Cardiac septum (tissue), 1 donor: ENCODE measurements around the gene BMPR1A. TPM values are rescaled to one million over a fixed set of nuclear protein-coding genes. Genes with fewer than 3 reads are reported as not detected.
"Not testable (repeated sequence)": the region's sequence is repeated elsewhere in the genome, so short reads cannot be mapped to it uniquely, and the experiment has no call there.

Source experiments
- DNase-seq: peaks from one replicate; pipeline ENCODE4 v3.0.0-alpha.2; 2020; ENCODE audit warnings: low spot score
- intact Hi-C: fragments of 100-400 bp; cut with DNase I; formaldehyde crosslinking; loops from one replicate; pipeline ENCODE4 v1.14.0; 2022
- total RNA-seq: library from RNA; stranded (reverse); fragmentation: NEBNext Ultra II Directional; extraction: Animal tissue kit (Norgen Biotek cat#: 25700); gene quantifications from one replicate; pipeline ENCODE4 v1.2.1, GENCODE V29; 2021
- donor health status: DM: no; HTN: no; CAD: no.

BMPR1A gene
- total RNA-seq, 1 donor from 2014 or later: 60.0 TPM

DNA sequence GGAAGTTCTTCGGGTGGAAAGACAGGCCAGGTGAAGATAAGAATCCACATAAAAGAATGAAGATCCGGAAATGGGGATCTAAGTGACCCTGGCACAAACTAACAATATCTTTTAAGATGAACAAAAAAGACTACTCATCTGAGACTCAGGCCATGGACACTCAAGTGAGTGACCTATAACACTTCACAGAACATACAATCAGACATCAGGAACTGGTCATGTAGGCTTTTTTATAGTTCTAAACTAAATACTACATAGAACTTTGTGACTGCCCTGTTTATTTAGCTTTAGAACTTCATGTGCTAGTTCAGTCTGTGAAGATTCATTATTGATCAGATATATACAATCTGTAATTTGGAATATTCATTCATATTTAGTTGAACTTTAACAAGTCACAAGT lies 148.2 kb downstream of the BMPR1A start:
- DNase-seq: no peak
- intact Hi-C loops: no loop called here

DNA sequence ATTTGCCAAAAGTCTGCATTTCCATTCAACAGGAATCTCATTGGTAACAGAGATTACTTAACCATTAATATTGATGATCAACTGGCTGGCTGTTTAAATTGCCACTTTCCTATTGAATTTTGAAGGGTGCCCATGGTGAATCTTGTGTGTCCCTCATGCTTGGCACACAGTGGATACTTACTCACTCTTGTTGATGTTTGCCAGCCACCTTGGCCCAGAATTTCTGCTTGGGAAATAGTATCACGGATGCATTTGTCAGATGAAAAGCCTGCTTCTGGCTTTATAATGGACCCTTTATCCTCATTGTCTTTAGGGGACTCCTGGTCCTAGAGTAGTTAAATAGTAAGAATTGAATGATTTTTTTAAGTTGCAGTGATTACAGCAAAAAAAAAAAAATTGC lies 149.0 kb downstream of the BMPR1A start:
- intact Hi-C loops: no loop called here
- DNase-seq: no peak

DNA sequence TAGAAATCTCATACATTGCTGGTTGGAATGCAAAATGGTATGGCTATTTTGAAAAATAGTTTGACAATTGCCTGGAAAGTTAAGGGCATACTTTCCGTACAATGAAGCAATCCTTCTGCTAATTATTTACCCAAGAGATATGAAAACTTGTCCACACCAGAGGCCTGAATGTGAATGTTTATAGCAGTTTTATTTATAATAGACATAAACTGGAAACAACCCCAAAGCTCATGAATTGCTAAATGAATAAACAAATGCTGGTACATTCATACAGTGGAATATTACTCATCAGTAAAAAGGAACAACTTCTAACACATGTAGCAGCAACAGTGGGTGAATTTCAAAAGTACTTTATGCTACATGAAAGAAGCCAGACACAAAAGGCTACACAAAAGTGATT lies 158.3 kb downstream of the BMPR1A start:
- intact Hi-C loops: no loop called here
- no peak for DNase-seq

DNA sequence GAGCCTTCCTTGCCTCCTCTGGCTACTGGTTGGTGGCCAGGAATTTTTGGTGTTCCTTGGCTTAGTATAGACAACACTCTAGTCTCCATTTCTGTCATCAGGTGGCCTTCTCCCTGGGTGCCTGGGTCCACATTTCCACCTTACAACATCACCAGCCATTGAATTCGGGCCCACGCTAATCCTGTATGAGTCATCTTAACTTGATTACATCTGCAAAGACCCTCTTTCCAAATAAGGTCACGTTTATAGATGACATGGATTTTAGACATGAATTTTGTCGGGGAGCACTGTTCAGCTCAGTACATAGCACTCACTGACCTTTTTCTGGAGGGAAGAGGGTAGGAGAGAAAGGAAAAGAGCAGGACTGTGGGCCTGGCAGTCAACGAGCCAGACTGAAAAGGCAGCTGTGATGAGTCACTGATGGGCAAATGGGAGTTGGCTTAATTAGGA lies 161.6 kb downstream of the BMPR1A start:
- intact Hi-C loops: no loop called here
- DNase-seq: no peak

DNA sequence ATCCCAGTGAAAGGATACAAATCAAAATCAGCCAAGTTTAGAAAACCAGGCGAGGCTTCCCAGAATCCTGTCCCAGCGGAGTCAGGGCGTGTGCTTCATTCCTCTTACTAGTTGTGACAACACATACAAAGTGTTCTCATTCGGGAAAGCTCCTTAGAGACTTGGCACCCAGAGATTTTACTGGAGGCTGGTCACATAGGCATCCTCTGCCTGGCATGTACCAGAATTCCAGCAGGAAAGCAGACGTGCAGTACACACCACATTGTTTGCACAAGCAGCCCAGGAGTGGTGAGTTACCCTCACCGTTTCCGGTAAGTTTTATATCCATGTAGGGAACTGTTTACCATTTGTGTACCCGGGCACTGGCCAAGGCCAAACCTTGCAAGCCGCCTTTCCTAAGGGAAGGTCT lies 166.1 kb downstream of the BMPR1A start:
- intact Hi-C loops: no loop called here
- no peak for DNase-seq

DNA sequence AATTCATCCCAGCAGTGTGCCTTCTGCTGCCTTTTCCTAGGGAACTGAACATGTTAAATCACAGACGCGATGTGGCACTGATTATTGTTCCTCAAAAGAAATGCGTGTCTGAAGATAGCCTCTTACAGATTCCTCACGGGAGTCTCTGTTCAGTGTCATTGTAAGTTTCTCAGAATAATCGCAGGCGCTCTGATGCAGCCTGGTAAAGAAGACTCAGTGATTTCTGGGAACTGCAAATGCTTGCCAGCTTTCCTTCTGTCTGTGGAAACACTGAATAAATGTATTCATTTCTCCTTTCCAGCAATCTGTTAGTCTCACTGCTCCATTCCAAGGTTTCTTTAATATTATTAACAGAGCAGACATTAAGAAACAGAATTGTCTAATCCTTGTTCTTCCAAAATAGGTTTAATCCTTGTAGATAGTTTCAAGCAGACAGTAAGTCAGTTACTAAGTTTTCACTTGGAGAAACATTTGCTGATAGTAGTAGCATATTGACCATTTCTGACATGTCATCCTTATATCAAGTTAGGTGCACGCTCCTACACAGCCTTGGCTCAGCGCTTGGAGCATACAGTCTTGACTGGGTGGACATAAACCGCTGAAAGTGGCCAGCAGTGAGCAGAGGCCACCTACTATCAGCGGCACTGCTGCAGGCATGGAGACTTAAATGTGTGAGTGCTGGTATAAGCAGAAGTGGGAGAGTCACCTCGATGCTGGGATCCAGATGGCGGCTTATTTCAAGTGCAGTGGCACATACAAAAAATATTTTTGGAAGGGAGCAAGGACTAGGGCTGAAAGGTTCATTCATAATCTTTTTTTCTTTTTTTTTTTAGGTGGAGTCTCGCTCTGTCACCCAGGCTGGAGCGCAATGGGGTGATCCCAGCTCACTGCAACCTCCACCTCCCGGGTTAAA lies 173.3 kb downstream of the BMPR1A start:
- intact Hi-C loops: no loop called here
- no peak for DNase-seq

DNA sequence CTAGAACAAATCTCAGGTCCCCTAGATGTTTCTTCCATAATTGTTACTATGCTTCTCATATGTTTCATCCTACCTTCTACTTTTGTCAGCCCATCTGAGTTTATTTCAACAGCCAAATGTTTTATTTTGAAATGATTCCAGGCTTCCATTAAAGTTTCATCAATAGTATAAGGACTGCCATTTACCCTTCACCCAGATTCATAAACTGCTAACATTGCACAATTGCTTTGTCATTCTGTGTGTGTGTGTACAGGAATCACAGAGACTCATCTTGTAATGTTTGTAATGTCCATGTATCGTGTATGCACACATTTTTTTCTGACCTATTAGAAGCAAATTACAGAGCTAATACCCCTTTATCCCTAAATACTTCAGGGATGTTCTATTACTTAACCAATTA lies 175.5 kb downstream of the BMPR1A start:
- intact Hi-C loops: no loop called here
- DNase-seq: no peak

DNA sequence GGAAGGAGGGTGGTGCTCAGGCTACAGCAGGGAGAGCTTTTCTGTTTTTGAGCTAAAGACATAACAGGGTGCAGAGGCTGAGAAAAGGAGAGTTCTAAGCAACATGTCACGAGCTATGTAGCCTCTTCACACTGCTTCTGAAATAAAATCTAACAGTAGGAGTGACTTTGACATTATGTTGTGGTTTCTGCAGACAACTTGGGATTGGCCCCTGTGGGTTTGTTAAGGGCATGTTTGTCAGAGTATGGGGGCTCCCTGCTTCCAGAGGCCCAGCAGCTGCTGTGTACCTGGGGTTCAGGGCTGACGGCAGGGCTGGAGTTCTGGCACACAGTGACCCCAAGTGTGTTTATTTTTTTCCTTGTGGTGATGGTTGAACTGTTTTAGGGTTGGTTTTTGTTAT lies 176.3 kb downstream of the BMPR1A start:
- no peak for DNase-seq
- intact Hi-C loops: no loop called here

DNA sequence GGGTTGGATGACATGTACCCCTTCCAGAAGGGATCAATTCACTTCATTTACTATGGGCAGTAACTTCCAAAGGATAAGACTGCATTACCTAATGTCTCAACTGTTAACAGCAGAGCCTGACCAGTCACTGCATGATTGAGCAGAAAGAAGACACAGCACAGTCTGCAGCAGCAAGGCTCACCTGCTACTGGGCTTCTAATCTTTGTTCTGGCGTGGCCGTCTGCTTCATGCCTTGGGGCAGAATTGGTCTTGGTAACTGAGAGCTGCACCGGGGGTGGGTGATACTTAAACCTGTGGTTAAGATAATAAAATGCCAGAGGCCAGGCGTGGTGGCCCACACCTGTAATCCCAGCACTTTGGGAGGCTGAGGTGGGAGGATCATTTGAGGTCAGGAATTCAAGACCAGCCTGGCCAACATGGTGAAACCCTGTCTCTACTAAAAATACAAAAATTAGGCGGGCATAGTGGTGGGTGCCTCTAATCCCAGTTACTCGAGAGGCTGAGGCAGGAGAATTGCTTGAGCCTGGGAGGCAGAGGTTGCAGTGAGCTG lies 177.8 kb downstream of the BMPR1A start:
- intact Hi-C loops: not testable (repeated sequence)

DNA sequence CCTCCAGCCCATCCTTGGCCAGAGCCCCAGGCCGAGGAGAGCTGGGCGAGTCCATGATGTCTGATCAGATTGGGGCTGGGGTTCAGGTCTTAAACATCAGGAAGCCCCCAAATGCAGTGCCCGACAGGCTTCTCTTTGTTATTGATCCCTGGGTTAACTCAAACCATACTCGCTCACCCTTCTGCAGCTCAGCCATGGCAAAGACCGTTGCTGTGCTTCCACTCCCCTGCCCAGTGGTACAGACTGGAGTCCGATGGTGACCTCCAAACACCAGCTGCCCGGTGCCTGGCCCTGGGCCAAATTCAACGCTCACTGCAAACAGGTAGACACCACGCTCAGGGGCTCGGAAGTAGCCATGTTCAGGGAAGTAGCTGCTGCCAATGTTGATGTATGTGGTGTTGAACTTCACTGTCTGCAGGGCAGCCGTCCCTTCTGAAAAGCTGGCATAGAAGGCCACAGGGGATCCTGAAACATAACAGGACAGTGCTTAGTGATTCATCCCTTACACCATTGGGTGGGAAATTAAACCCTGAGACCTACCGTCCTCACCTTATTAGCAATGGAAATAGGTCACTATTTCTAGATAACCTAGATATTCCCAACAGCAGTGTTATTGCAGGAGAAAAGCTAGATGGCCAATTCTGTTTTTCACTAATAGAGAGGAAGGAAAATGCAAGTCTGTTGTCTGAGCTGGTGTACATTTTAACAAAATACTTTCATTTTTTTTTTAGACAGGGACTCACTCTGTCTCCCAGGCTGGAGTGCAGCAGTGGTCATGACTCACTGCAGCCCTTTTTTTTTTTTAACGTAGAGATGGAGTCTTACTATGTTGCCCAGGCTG lies 180.5 kb downstream of the BMPR1A start:
- no peak for DNase-seq
- intact Hi-C loops: no loop called here

More for the DNA sequence above, 177.8 kb downstream of the BMPR1A start:
- DNase-seq: not testable (repeated sequence)

DNA sequence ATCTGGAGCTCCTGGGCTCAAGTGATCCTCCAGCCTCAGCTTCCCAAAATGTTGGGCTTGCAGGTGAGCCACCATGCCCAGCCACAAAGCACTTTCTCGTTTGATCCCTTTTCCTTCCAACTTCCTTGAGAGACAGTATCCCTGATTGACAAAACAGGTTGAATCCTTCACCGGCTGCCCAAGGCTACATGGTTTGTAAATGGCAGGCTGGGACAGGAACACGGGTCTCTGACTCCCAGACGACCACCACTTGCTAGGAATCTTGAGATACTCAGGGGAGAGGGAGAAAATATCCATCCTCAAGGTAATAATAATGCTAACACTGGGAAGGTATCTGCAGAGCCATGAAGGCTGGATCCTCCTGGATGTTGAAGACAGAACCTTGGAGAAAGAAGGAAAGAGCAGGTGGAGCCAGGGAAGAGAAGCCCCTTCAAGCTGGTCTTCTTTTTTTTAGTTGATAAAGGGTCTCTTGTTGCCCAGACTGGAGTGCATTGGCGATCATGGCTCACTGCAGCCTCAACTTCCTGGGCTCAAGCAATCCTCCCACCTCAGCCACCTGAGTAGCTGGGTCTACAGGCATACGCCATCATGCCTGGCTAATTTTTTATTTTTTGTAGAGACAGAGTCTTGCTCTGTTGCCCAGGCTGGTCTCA lies 181.2 kb downstream of the BMPR1A start:
- no peak for DNase-seq
- intact Hi-C loops: no loop called here

DNA sequence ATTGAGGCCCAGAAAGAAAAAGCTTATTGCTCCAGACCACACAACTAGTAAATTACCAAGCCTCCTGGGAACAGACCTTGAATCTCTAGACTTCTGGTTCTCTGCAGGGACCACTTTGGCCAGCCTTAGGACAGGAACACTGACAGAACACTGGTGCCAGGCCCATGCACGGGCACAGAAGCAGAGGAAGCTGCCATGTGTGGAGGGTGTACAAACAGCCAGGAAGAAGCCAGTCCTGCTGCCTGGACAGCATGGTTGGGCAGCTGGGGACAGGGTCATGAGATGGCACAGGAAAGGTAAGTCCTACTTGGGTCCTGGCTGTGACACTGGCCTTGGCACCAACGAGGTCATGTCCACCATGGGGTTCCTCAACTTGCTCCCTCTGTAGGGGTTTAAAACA lies 181.8 kb downstream of the BMPR1A start:
- no peak for DNase-seq
- intact Hi-C loops: no loop called here

DNA sequence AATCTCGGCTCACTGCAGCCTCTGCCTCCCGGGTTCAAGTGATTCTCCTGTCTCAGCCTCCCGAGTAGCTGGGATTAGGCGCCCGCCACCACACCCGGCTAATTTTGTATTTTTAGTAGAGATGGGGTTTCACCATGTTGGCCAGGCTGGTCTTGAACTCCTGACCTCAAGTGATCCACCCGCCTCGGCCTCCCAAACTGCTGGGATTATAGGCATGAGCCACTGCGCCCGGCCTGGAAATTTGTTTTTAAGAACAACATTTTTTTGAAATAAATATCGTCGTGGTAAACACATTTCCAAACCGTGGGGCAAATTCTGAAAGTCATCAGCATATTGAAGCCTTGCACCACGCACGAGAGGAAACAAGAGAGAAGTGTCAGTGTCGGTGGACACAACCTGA lies 183.7 kb downstream of the BMPR1A start:
- intact Hi-C loops, DNase-seq: not testable (repeated sequence)

DNA sequence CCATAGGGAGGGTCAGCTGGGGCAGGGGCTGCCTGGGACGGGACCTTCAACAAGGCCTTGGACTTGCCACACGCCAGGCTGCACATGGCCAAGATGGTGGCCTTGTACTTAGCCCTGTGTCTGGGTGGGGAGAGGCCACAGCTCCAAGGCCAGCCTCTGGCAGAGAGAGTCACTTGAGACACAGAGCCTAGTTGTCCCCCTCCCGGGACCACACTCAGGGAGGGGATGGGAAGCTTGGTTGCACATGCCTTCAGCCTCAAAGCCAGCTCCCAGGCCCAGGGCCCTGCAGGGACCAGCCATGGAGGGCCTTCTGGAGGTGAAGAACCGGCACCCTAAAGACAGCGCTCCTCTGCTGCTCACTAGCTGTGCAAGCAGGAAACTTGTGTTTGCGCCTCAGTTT lies 184.3 kb downstream of the BMPR1A start:
- DNase-seq: peak; percentile 70
- intact Hi-C loops: no loop called here

DNA sequence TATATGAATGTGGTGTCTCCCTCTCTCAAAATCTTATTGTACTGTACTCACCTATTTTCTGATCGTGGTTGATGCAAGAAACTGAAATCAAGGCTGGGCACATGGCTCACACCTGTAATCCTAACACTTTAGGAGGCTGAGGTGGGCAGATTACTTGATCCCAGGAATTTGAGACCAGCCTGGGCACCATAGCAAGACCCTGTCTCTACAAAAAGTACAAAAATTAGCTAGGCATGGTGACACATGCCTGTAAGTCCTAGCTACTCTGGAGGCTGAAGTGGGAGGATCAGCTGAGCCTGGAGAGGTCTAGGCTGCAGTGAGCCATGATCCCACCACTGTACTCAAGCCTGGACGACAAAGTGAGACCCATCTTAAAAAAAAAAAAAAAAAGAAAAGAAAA lies 185.0 kb downstream of the BMPR1A start:
- intact Hi-C loops: no loop called here
- DNase-seq: no peak

DNA sequence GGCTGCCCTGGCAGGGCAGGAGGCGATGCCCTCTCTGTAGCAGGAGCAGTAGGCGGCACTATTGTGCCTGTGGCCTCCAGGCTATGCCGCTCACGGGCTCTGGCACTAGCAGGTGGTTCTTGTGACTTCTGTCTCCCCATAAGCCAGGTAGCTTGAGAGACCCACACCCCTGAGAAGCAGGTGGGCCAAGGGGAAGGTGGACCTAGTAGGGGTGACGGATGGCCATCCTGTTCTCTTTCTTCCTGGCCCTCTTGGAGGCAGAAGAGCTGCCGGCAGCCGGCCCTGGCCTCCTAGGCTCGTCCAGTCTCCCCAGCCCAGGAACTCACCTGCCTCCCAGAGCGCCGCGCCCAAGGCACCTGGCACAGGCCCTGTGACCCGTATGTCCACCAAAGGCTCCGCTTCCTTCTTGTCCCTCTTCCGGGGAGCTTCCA lies 185.6 kb downstream of the BMPR1A start:
- intact Hi-C loops: loop anchor here (2.0 kb wide), 1 partner anchor 19 kb away; no protein-coding TSS in a partner anchor
- DNase-seq: peak; percentile 24

DNA sequence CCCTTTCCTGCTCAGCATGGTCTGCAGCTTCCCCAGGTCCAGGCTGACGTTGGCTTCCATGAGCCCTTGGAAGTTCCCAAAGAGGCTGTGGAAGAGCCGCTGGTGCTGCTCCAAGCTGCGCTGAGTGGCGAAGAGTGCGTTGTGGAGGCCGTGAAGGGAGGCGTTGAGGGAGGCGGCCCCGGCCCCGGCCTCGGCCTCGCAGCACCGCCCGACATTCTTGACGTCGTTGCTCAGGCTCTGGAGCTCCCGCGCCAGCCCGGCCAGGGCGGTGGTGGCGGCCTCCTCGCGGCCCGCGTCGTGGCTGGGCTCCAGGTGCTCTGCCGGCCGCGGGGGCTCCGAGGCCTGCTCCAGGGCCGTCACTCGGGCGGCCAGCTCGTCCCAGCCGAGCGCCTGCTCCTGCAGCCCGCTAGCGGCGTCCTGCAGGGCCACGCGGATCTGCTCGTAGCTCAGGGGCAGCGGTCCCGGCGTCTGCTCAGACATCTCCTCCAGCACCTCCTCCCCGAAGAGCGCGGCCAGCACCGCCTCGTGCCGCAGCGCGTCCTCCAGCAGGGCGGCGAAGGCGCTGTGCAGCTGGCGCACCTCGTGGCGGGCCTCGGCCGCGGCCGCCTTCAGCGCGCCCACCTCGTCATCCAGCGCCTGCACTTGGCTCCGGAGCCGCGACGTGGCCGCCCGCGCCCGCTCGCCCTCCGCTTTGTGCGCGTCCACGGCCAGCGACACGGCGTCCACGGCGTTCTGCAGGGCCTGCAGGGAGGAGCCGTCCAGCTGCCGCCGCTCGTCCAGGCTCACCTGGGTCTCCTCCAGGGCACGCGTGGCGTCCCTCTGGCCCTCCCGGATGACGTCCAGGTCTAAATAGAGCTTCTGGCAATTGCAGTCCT lies 186.3 kb downstream of the BMPR1A start:
- DNase-seq: peak; percentile 73
- intact Hi-C loops: loop anchor here (2.0 kb wide), 1 partner anchor 18 kb away; no protein-coding TSS in a partner anchor

DNA sequence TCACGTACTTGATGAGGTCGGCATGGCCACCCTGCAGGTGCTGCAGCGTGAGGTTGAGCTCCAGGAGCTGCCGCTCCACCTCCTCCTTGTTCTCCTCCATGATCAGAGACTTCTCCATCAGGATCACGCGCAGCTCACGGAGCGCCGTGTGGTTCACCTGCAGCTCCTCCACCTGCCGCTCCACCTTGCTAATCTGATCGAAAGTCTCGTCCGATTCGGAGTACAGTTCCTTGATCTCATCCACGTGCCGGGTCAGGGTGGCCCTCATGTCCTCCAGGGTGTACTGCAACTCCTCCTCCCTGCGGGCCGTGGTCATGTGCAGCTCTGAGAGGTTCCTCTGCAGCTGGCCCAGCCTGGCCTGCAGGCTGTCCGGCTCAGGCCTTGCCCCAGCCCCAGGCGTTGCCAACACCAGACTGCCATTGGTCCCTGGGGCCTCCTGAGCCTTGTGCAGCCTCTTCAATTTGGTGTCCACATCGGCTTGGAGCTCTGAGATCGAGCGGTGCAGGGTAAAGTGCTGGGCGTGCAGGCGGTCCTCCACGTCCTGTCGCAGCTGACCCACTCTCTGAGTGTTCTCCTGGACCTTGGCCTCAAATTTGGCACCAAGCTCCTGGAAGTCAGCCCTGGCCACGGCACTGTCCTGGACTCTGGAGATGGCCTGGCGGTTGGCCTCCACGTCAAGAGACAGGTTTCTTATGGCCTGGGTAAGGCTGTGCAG lies 187.1 kb downstream of the BMPR1A start:
- intact Hi-C loops: loop anchor here (2.0 kb wide), 1 partner anchor 17 kb away; no protein-coding TSS in a partner anchor
- DNase-seq: peak; percentile 74
